A549 (cell line): Measurements from ENCODE around the gene SLC9C1.

Experiments used
- CEBPB ChIP-seq, 2 experiments: fragments of >200 bp in 1 of 2; sonication (Bioruptor Twin) in 1 of 2; formaldehyde crosslinking in 1 of 2; IDR thresholded peaks; 2 replicates each; pipeline ENCODE4 v1.6.1; 2012 to 2016
- CTCF ChIP-seq: fragments of >200 bp; sonication (Bioruptor Twin); formaldehyde crosslinking; IDR thresholded peaks from 3 replicates; pipeline ENCODE4 v1.5.1; 2016
- ESRRA ChIP-seq: fragments of 150-350 bp; IDR thresholded peaks from 2 replicates; pipeline ENCODE4 v1.6.1; 2014; ENCODE audit warnings: mild to moderate bottlenecking, low read length, borderline replicate concordance
- HMGXB4 ChIP-seq: fragments of 250-450 bp; sonication (Bioruptor Pico); IDR thresholded peaks from 2 replicates; pipeline ENCODE4 v1.5.0; 2021; ENCODE audit warnings: mild to moderate bottlenecking, moderate library complexity, borderline replicate concordance
- MAFK ChIP-seq: fragments of 450-650 bp; IDR thresholded peaks from 2 replicates; pipeline ENCODE4 v1.6.1; 2014; ENCODE audit not compliant: partially characterized antibody
- MAZ ChIP-seq: fragments of 150-350 bp; IDR thresholded peaks from 2 replicates; pipeline ENCODE4 v1.6.1; 2014; ENCODE audit warnings: antibody characterized with exemption, low read depth, low read length, borderline replicate concordance
- PHF8 ChIP-seq: fragments of 200-600 bp; sonication (generic); IDR thresholded peaks from 2 replicates; pipeline ENCODE4 v1.6.1; 2016; ENCODE audit warnings: low read depth, mild to moderate bottlenecking, antibody characterized with exemption, moderate library complexity, borderline replicate concordance
- POLR2A ChIP-seq: IDR thresholded peaks from 2 replicates; pipeline ENCODE4 v1.6.1; 2012; ENCODE audit warnings: mild to moderate bottlenecking, low read length
- RAD21 ChIP-seq, 2 experiments: fragments of >200 bp in 1 of 2; sonication (Bioruptor Twin) in 1 of 2; formaldehyde crosslinking in 1 of 2; IDR thresholded peaks in 1 of 2; conservative IDR thresholded peaks in 1 of 2; 2 replicates in 1 of 2; 3 replicates in 1 of 2; pipeline ENCODE4 v1.6.1; 2012 to 2018; ENCODE audit warnings: inconsistent platforms in 1 of 2
- SREBF2 ChIP-seq: fragments of 450-650 bp; IDR thresholded peaks from 2 replicates; pipeline ENCODE4 v1.6.1; 2014; ENCODE audit warnings: mild to moderate bottlenecking, moderate library complexity
- ZNF302 ChIP-seq: fragments of 250-450 bp; sonication (Bioruptor Pico); IDR thresholded peaks from 2 replicates; pipeline ENCODE4 v1.9.0; 2021; ENCODE audit warnings: inconsistent platforms, mild to moderate bottlenecking, moderate library complexity

- TF ChIP-seq CEBPB (IDR thresholded peaks at IDR 0.05), result no peak
- no peak for TF ChIP-seq PHF8
- no peak for TF ChIP-seq MAZ
- no peak for TF ChIP-seq CTCF
- no peak for TF ChIP-seq POLR2A
- no peak for TF ChIP-seq RAD21 (conservative IDR thresholded peaks at IDR 0.05 in 1 of 2, IDR thresholded peaks at IDR 0.05 in 1 of 2)
- TF ChIP-seq HMGXB4 (CRISPR knock-in tag), result no peak
- TF ChIP-seq ESRRA, result no peak
- TF ChIP-seq MAFK, result no peak
- no peak for TF ChIP-seq SREBF2
- no peak for TF ChIP-seq ZNF302 (CRISPR knock-in tag)
These were observed 28.0 kb upstream of the SLC9C1 start for GRCh38 chr3:112321867-112322652.
